WTC11 (cell line): ENCODE measurements around the gene LRRC3B.

Experiments
- CREM ChIP-seq: sonication (generic); formaldehyde crosslinking; IDR thresholded peaks from 2 replicates; pipeline ENCODE4 v1.8.1; 2022; ENCODE audit warnings: mild to moderate bottlenecking, missing genetic modification reagents, moderate library complexity
- CTCF ChIP-seq: fragments of 200-600 bp; IDR thresholded peaks from 2 replicates; pipeline ENCODE4 v1.8.0; 2022; ENCODE audit warnings: antibody characterized with exemption
- MAX ChIP-seq: sonication (generic); formaldehyde crosslinking; IDR thresholded peaks from 2 replicates; pipeline ENCODE4 v1.8.0; 2022; ENCODE audit warnings: mild to moderate bottlenecking, missing genetic modification reagents

- TF ChIP-seq CREM (CRISPR knock-in tag) (no peak), MAX (CRISPR knock-in tag) (no peak), CTCF (no peak)
Measured at GRCh38 chr3:26621176-26621575, 1.4 kb upstream of the LRRC3B start.
